GM19455 (cell line): ENCODE data around the gene PNPLA4.

Source experiments
- ATAC-seq: cut with Tn5 transposase; IDR thresholded peaks from one replicate; pipeline ENCODE4 v1.9.1; 2021; ENCODE audit not compliant: unreplicated experiment

Gene PNPLA4

DNA sequence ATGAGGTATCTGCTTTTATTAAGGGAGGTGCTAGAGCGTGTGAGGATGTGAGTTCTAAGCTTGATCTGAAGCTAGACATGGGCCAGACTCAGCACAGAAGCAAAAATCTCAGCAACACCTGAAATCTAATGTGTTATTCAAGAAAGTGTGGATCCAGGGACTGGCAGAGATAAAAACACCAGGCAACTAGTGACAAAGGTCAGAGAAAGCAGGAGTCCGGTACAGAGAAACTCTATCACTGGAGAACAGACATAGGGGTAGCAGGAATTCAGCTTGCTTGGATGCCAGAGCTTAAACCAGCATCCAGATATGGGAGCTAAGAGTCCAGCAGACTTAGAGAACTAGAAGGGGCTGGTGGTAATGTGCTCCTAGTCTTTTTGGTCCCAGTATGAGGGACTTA, 50.3 kb downstream of the PNPLA4 start:
- no peak for ATAC-seq

DNA sequence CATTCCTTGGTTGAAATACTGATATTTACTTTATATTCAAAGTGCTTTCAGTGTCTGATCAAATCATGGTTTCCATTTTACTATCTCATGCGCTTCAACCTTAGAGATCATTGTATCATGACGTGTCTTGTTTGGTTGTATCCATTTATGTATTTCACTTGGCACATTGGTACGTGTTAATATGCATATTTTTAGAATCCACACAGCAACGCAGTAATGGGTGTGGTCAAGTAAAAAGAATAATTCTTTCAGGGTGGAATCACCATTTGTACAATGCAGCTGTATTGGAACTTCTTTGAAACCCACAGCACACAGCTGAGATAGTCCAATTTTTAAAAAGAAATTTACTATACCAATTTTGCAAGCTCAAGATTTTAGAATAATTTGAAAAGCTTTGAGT, 55.2 kb downstream of the PNPLA4 start:
- ATAC-seq, result no peak

- ATAC-seq, result no peak
Observed at GRCh38 chrX:7852166-7852565, 75.0 kb downstream of the PNPLA4 start.
